ENCODE measurements around the gene SLC9A8.

DNA sequence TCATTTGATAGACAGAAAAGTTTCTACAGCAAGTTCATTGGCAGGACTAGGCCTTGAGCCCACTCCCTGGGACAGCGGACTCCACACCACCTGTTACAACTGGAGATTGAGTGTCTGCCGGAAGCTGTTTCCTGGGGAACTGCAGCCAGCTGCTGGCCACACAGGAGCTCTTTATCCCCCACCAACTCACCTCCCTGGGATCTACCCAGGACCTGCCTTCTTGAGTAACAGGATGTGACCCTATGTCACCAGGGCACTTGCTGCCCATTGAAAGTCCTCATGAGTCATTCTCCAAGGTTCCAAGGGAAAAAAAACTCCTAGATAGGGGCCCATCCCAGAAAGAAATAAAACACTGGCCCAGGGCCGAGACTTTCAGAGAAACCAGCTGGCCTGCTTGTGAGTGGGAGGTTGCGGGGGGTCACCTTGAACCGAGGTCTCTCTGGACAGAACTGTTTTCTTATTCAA lies 37.4 kb upstream of the SLC9A8 start:
- peak; percentile 50 to 82 for TF ChIP-seq POLR2AphosphoS5 (IDR thresholded peaks at IDR 0.05; ENCODE audit: insufficient read depth in 1 of 2, low read depth in 1 of 2)
- no peak for TF ChIP-seq POLR2A (IDR thresholded peaks at IDR 0.05)

Measured in vagina (tissue), 2 donors.